Testis (tissue), 3 donors: ENCODE data around the gene OTOP2. TPM values are rescaled to one million over a fixed set of nuclear protein-coding genes. Genes with fewer than 3 reads are reported as not detected.

ENCODE experiments used
- DNase-seq: peaks from one replicate; pipeline ENCODE4 v3.0.0-alpha.2; 2019
- H3K27ac ChIP-seq, 2 donors: fragments of 200-600 bp; sonication (generic); one replicate each; pipeline ENCODE4 v1.5.1; 2019
- H3K27me3 ChIP-seq: fragments of 200-600 bp; sonication (generic); one replicate; pipeline ENCODE4 v1.5.1; 2019
- H3K36me3 ChIP-seq: fragments of 200-600 bp; sonication (generic); one replicate; pipeline ENCODE4 v1.5.1; 2017; ENCODE audit warnings: low read depth; ENCODE audit errors: missing control alignments
- H3K4me1 ChIP-seq: fragments of 200-600 bp; sonication (generic); one replicate; pipeline ENCODE4 v1.5.1; 2019
- H3K4me3 ChIP-seq, 2 donors: fragments of 200-600 bp; sonication (generic); one replicate each; pipeline ENCODE4 v1.5.1; 2017 to 2019
- H3K9me3 ChIP-seq: fragments of 200-600 bp; sonication (generic); one replicate; pipeline ENCODE4 v1.5.1; 2017
- POLR2A ChIP-seq: fragments of 450-650 bp; IDR thresholded peaks from one replicate; pipeline ENCODE4 v1.6.1; 2017; ENCODE audit warnings: antibody characterized with exemption, mild to moderate bottlenecking, moderate library complexity
- WGBS, 2 donors: methylation state at CpG; one replicate each; pipeline ENCODE4 v1.1.5; 2018; 5-methylcytosine and 5-hydroxymethylcytosine counted together
- intact Hi-C: fragments of 100-400 bp; cut with DNase I; formaldehyde crosslinking; loops from one replicate; pipeline ENCODE4 v1.15.1; 2023; ENCODE audit warnings: low total_unique reads
- polyA plus RNA-seq: library from polyadenylated mRNA; stranded (reverse); fragments of 350-450 nt; fragmentation: Illumina TruSeq; extraction: RNeasy Lipid Tissue Mini Kit (QIAGEN cat#74804); gene quantifications from one replicate; pipeline ENCODE4 v1.2.3, GENCODE V29; 2014; ENCODE audit warnings: low read depth, low replicate concordance; ENCODE audit not compliant: insufficient read depth
- total RNA-seq, 2 donors: library from RNA; depleted of rRNA; stranded (reverse); fragments of >200 nt; gene quantifications; one replicate each; pipeline ENCODE4 v1.2.3, GENCODE V29; 2016
- TF ChIP-seq, protein P1 (sequence below), 3 experiments: fragments of 450-650 bp in 2 of 3; fragments of 200-600 bp in 1 of 3; sonication (generic) in 1 of 3; IDR thresholded peaks; one replicate each; pipeline ENCODE4 v1.5.1; 2016 to 2019; ENCODE audit warnings: antibody characterized with exemption in 3 of 3, mild to moderate bottlenecking in 2 of 3, moderate library complexity in 1 of 3

Gene OTOP2
- total and polyA plus RNA-seq, 3 donors from 2014 or later, result 2.4 to 5.7 (median 5.7) TPM

DNA sequence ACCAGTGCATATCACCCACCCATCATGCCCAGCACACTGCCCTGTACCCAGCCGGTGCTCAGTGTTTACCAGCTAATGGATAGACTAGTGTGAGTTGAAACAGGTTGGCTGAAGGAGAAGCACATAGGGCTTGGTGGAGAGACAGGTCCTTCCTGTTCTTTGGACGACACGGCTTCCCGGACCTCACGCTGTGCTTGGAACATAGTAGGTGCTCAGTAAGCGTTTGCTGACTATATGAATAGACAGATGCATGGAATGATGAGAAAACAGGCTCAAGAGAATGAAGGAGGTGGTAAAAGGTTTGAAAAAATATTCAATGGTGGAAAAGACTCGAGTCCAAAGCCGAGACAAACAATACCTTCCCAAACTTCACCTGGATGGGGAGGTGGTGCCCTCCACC, 23.9 kb upstream of the OTOP2 start:
- intact Hi-C loops, result no loop called here
- WGBS, 2 donors, result 85% methylated on average over 8 of the region's 8 CpGs
- DNase-seq, result no peak
- H3K36me3 ChIP-seq, result no peaks in the 10 kb centered on the region
- H3K4me1 ChIP-seq, result no peaks in the 10 kb centered on the region
- H3K4me3 ChIP-seq, result no peak overlapping the region
- H3K27me3 ChIP-seq, result no peaks in the 10 kb centered on the region
- H3K9me3 ChIP-seq, result no peaks in the 10 kb centered on the region
- no peak overlapping the region for H3K27ac ChIP-seq
- TF ChIP-seq POLR2A, result no peak
- TF ChIP-seq, protein P1, sequence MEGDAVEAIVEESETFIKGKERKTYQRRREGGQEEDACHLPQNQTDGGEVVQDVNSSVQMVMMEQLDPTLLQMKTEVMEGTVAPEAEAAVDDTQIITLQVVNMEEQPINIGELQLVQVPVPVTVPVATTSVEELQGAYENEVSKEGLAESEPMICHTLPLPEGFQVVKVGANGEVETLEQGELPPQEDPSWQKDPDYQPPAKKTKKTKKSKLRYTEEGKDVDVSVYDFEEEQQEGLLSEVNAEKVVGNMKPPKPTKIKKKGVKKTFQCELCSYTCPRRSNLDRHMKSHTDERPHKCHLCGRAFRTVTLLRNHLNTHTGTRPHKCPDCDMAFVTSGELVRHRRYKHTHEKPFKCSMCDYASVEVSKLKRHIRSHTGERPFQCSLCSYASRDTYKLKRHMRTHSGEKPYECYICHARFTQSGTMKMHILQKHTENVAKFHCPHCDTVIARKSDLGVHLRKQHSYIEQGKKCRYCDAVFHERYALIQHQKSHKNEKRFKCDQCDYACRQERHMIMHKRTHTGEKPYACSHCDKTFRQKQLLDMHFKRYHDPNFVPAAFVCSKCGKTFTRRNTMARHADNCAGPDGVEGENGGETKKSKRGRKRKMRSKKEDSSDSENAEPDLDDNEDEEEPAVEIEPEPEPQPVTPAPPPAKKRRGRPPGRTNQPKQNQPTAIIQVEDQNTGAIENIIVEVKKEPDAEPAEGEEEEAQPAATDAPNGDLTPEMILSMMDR (IDR thresholded peaks at IDR 0.05), result no peak

DNA sequence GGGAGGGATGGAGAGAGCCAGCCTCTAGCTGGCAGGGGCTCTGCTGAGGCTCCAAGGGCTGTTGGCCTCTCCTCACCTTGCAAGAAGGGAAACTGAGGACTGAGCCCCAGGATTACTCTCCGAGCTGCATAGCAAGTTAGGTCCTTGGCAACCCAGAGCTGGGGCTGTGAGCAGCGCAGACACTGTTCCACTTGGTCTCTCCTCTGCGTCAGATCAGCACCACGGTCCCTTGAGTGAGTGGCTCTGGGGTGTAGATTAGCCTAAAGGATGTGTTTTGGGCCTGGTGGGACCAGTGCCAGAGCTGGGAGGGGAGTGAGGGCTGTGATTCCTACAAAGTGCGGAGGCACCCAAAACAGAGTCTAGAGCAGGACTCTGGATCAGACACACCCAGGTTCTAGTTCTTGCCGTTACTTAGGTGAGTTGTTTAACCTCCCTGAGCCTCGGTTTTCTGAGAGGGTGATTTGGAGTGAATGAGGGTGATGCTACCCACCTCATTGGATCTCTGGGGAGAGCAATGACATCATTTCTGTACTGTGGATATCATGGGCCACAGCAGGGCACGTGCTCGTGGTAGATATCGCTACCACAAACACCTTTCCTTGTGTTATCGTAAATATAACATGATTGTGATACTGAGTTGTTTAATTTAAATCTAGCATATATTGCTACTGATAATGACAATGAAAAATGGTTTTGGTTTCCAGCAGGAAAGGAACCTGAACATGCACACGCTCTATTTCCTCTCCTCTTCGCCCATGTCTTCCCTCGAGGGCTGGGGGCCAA, 22.5 kb upstream of the OTOP2 start:
- H3K36me3 ChIP-seq, result no peaks in the 10 kb centered on the region
- H3K4me1 ChIP-seq, result no peaks in the 10 kb centered on the region
- no peak overlapping the region for H3K27ac ChIP-seq
- TF ChIP-seq, protein P1 (IDR thresholded peaks at IDR 0.05), result no peak
- no peak for TF ChIP-seq POLR2A
- whole genome bisulfite sequencing, 2 donors, result 84 to 86% methylated on average over 10 to 14 of the region's 14 CpGs
- no peaks in the 10 kb centered on the region for H3K27me3 ChIP-seq
- H3K9me3 ChIP-seq, result no peaks in the 10 kb centered on the region
- intact Hi-C loops, result no loop called here
- DNase-seq, result no peak
- H3K4me3 ChIP-seq, result no peak overlapping the region

DNA sequence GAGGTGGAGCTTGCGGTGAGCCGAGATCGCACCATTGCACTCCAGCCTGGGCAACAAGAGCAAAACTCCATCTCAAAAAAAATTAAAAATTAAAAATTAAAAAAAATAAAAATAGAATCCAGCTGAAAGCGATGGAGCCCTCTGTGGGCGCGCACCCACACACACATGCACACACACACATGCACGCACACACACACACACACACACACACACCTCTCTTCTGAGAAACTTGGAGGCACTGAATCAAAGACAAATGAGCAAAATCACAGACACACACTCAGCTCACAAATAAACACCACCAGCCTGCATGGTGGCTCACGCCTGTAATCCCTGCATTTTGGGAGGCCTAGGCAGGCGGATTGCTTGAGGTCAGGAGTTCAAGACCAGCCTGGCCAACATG, 21.0 kb upstream of the OTOP2 start:
- Histone ChIP-seq H3K27ac (no peak overlapping the region), H3K4me1 (no peaks in the 10 kb centered on the region), H3K36me3 (no peaks in the 10 kb centered on the region), H3K27me3 (no peaks in the 10 kb centered on the region), H3K4me3 (no peak overlapping the region), H3K9me3 (no peaks in the 10 kb centered on the region)
- 87 to 91% methylated on average over 9 of the region's 9 CpGs for WGBS, 2 donors
- intact Hi-C loops, result no loop called here
- no peak for TF ChIP-seq POLR2A
- TF ChIP-seq, protein P1 (IDR thresholded peaks at IDR 0.05), result no peak
- no peak for DNase-seq

DNA sequence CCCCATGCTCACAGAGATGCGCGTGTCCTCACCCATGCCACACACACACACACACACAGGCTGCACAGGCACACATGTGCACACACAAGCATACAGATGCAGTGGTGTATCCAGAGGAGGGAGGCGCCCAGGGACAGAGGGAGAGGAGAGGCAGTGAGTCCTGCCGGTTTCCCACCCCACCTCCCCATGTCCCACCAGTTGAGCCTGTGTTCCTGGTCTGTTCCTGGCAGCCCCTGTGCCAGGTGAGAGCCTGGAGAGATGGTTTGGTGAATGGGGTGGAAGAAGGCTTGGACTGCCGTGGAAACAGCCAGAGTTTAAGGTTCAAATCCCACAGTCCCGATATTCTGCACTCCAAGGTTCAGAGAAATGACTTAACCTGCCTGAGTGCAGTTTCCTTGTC, 20.4 kb upstream of the OTOP2 start:
- 74 to 77% methylated on average over 6 of the region's 6 CpGs for WGBS, 2 donors
- DNase-seq, result no peak
- intact Hi-C loops, result no loop called here
- H3K27me3 ChIP-seq, result no peaks in the 10 kb centered on the region
- H3K4me1 ChIP-seq, result no peaks in the 10 kb centered on the region
- H3K27ac ChIP-seq, result no peak overlapping the region
- TF ChIP-seq POLR2A, result no peak
- TF ChIP-seq, protein P1 (IDR thresholded peaks at IDR 0.05), result no peak
- no peak overlapping the region for H3K4me3 ChIP-seq
- H3K36me3 ChIP-seq, result no peaks in the 10 kb centered on the region
- no peaks in the 10 kb centered on the region for H3K9me3 ChIP-seq
